ENCODE results near the gene TRMT61A. TPM values are rescaled to one million over a fixed set of nuclear protein-coding genes. Genes with fewer than 3 reads are reported as not detected.

Gene TRMT61A
- total and polyA plus RNA-seq, 2 of the 13 experiments (the other 11 are each of a cell fraction or from before 2014, with no cell fraction given), result 6.5 to 13.6 TPM

GRCh38 chr14:103529383-103530365, 678 bp downstream of the TRMT61A start (continued):
- TF ChIP-seq ZNF784 (CRISPR knock-in tag; IDR thresholded peaks at IDR 0.05; ENCODE audit: borderline replicate concordance), result no peak
- TF ChIP-seq PRMT3 (CRISPR knock-in tag; IDR thresholded peaks at IDR 0.05; ENCODE audit: borderline replicate concordance, low read depth), result no peak
- no peak for TF ChIP-seq ZNF292 (CRISPR knock-in tag; IDR thresholded peaks at IDR 0.05; ENCODE audit: borderline replicate concordance, low read depth)
- peak; percentile 26; the same call in 1 of the 2 replicates for TF ChIP-seq ZFX (CRISPR knock-in tag; IDR thresholded peaks at IDR 0.05; ENCODE audit: low read depth)
- TF ChIP-seq, protein P1, sequence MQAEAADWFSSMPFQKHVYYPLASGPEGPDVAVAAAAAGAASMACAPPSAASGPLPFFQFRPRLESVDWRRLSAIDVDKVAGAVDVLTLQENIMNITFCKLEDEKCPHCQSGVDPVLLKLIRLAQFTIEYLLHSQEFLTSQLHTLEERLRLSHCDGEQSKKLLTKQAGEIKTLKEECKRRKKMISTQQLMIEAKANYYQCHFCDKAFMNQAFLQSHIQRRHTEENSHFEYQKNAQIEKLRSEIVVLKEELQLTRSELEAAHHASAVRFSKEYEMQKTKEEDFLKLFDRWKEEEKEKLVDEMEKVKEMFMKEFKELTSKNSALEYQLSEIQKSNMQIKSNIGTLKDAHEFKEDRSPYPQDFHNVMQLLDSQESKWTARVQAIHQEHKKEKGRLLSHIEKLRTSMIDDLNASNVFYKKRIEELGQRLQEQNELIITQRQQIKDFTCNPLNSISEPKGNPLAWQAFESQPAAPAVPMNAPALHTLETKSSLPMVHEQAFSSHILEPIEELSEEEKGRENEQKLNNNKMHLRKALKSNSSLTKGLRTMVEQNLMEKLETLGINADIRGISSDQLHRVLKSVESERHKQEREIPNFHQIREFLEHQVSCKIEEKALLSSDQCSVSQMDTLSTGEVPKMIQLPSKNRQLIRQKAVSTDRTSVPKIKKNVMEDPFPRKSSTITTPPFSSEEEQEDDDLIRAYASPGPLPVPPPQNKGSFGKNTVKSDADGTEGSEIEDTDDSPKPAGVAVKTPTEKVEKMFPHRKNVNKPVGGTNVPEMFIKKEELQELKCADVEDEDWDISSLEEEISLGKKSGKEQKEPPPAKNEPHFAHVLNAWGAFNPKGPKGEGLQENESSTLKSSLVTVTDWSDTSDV (CRISPR knock-in tag; IDR thresholded peaks at IDR 0.05), result 0 out of 2 replicates have a peak, but pooled peaks have one; percentile 25
- TF ChIP-seq, protein P2, sequence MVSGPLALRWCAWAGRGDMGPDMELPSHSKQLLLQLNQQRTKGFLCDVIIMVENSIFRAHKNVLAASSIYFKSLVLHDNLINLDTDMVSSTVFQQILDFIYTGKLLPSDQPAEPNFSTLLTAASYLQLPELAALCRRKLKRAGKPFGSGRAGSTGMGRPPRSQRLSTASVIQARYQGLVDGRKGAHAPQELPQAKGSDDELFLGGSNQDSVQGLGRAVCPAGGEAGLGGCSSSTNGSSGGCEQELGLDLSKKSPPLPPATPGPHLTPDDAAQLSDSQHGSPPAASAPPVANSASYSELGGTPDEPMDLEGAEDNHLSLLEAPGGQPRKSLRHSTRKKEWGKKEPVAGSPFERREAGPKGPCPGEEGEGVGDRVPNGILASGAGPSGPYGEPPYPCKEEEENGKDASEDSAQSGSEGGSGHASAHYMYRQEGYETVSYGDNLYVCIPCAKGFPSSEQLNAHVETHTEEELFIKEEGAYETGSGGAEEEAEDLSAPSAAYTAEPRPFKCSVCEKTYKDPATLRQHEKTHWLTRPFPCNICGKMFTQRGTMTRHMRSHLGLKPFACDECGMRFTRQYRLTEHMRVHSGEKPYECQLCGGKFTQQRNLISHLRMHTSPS (CRISPR knock-in tag; IDR thresholded peaks at IDR 0.05; ENCODE audit: low read depth), result no peak
- TF ChIP-seq ZNF275 (CRISPR knock-in tag; IDR thresholded peaks at IDR 0.05; ENCODE audit: borderline replicate concordance), result no peak
- TF ChIP-seq ZNF772 (CRISPR knock-in tag; IDR thresholded peaks at IDR 0.05), result peak; percentile 50; the same call in 1 of the 2 replicates
- TF ChIP-seq RARA (CRISPR knock-in tag; IDR thresholded peaks at IDR 0.05), result no peak
- no peak for TF ChIP-seq ATM (IDR thresholded peaks at IDR 0.05; ENCODE audit: borderline replicate concordance)
- TF ChIP-seq, protein P3, sequence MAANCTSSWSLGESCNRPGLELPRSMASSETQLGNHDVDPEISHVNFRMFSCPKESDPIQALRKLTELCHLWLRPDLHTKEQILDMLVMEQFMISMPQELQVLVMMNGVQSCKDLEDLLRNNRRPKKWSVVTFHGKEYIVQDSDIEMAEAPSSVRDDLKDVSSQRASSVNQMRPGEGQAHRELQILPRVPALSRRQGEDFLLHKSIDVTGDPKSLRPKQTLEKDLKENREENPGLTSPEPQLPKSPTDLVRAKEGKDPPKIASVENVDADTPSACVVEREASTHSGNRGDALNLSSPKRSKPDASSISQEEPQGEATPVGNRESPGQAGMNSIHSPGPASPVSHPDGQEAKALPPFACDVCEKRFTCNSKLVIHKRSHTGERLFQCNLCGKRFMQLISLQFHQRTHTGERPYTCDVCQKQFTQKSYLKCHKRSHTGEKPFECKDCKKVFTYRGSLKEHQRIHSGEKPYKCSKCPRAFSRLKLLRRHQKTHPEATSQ (CRISPR knock-in tag; IDR thresholded peaks at IDR 0.05; ENCODE audit: borderline replicate concordance), result no peak
- no peak for TF ChIP-seq ZBTB46 (CRISPR knock-in tag; IDR thresholded peaks at IDR 0.05; ENCODE audit: borderline replicate concordance)
- TF ChIP-seq SP5 (CRISPR knock-in tag; IDR thresholded peaks at IDR 0.05; ENCODE audit: borderline replicate concordance, low read depth), result no peak
